Esophagus squamous epithelium (tissue), 5 donors: ENCODE data around the gene SLC25A47. TPM values are rescaled to one million over a fixed set of nuclear protein-coding genes. Genes with fewer than 3 reads are reported as not detected.
"Not testable (repeated sequence)": the region's sequence is repeated elsewhere in the genome, so short reads cannot be mapped to it uniquely, and the experiment has no call there.

ENCODE experiments used
- DNase-seq: peaks from one replicate; lab custom pipeline; 2025; lab: John Stamatoyannopoulos, UW
- H3K27ac ChIP-seq, 4 donors: fragments of 200-600 bp; sonication (generic); one replicate each; pipeline ENCODE4 v1.5.1; 2016 to 2019; ENCODE audit warnings: mild to moderate bottlenecking in 1 of 4
- H3K27me3 ChIP-seq, 4 donors: fragments of 200-600 bp; sonication (generic); 1 replicate in 3 of 4; 2 replicates in 1 of 4; pipeline versions ENCODE4 v1.5.1 to v1.6.0; 2017 to 2021; ENCODE audit warnings: antibody characterized with exemption in 1 of 4
- H3K36me3 ChIP-seq, 3 donors: fragments of 200-600 bp; sonication (generic); one replicate each; pipeline ENCODE4 v1.5.1; 2016 to 2019
- H3K4me1 ChIP-seq, 3 donors: fragments of 200-600 bp; sonication (generic); one replicate each; pipeline ENCODE4 v1.5.1; 2017 to 2019
- H3K4me3 ChIP-seq, 4 donors: fragments of 200-600 bp; sonication (generic); 1 replicate in 3 of 4; 2 replicates in 1 of 4; pipeline ENCODE4 v1.5.1; 2016 to 2019; ENCODE audit warnings: mild to moderate bottlenecking in 2 of 4, moderate library complexity in 1 of 4
- H3K9me3 ChIP-seq, 3 donors: fragments of 200-600 bp; sonication (generic); one replicate each; pipeline ENCODE4 v1.5.1; 2016 to 2019
- CTCF ChIP-seq, 6 experiments: fragments of 450-650 bp in 4 of 6; fragments of 200-600 bp in 2 of 6; sonication (generic) in 2 of 6; IDR thresholded peaks; one replicate each; pipeline ENCODE4 v1.5.1; 2016 to 2019; ENCODE audit warnings: antibody characterized with exemption in 6 of 6, mild to moderate bottlenecking in 4 of 6, moderate library complexity in 4 of 6
- POLR2A ChIP-seq, 4 donors: fragments of 450-650 bp; IDR thresholded peaks; one replicate each; pipeline ENCODE4 v1.6.1; 2017; ENCODE audit warnings: antibody characterized with exemption in 4 of 4, mild to moderate bottlenecking in 4 of 4, moderate library complexity in 3 of 4
- WGBS, 2 donors: methylation state at CpG; one replicate each; pipeline ENCODE4 v1.1.5; 2018; 5-methylcytosine and 5-hydroxymethylcytosine counted together
- intact Hi-C: fragments of 100-400 bp; cut with DNase I; formaldehyde crosslinking; loops from one replicate; pipeline ENCODE4 v1.15.0; 2022
- total RNA-seq, 4 donors: library from RNA; depleted of rRNA; stranded (reverse); fragments of >200 nt; gene quantifications; one replicate each; pipeline ENCODE4 v1.1.0, GENCODE V29; 2016
- donor health status: DM: yes; HTN: yes; CAD: no.

The SLC25A47 gene
- total RNA-seq, 4 donors from 2014 or later, result not detected

GRCh38 chr14:100287202-100287997 is 35.7 kb upstream of the SLC25A47 start:
- DNase-seq, result no peak
- H3K36me3 ChIP-seq, result peaks cover 6 to 40% (median 20%) of the 10 kb centered on the region in 3 donors
- peaks cover 7 to 55% (median 26%) of the 10 kb centered on the region in 3 donors for H3K4me1 ChIP-seq
- intact Hi-C loops, result no loop called here
- no peaks in the 10 kb centered on the region for H3K9me3 ChIP-seq
- 75 to 82% methylated on average over 8 to 10 of the region's 12 CpGs for WGBS, 2 donors
- no peaks in the 10 kb centered on the region for H3K27me3 ChIP-seq
- TF ChIP-seq CTCF (IDR thresholded peaks at IDR 0.05) (no peak), POLR2A (IDR thresholded peaks at IDR 0.05) (no peak)
- H3K4me3 ChIP-seq, result no peak overlapping the region
- no peak overlapping the region for H3K27ac ChIP-seq

GRCh38 chr14:100287998-100288295 is 35.2 kb upstream of the SLC25A47 start:
- intact Hi-C loops, H3K4me3 ChIP-seq: not testable (repeated sequence)

GRCh38 chr14:100288382-100289185 is 34.6 kb upstream of the SLC25A47 start:
- WGBS, 2 donors, result 74 to 77% methylated on average over 9 to 12 of the region's 12 CpGs
- Histone ChIP-seq H3K27ac (no peak overlapping the region), H3K27me3 (no peaks in the 10 kb centered on the region), H3K4me3 (no peak overlapping the region), H3K9me3 (no peaks in the 10 kb centered on the region), H3K4me1 (peaks cover 7 to 43% (median 15%) of the 10 kb centered on the region in 3 donors), H3K36me3 (peaks cover 6 to 51% (median 25%) of the 10 kb centered on the region in 3 donors)
- intact Hi-C loops, result no loop called here
- DNase-seq, result no peak
- no peak for TF ChIP-seq CTCF (IDR thresholded peaks at IDR 0.05)
- no peak for TF ChIP-seq POLR2A (IDR thresholded peaks at IDR 0.05)

More at GRCh38 chr14:100287998-100288295, 35.2 kb upstream of the SLC25A47 start:
- DNase-seq, H3K27me3 ChIP-seq, H3K9me3 ChIP-seq, H3K27ac ChIP-seq: not testable (repeated sequence)
- peaks cover 6 to 46% (median 25%) of the 10 kb centered on the region in 3 donors for H3K36me3 ChIP-seq
- WGBS, 2 donors, result 72 to 100% methylated on average over 1 to 6 of the region's 8 CpGs
- peaks cover 7 to 50% (median 21%) of the 10 kb centered on the region in 3 donors for H3K4me1 ChIP-seq

GRCh38 chr14:100289916-100290606 is 33.1 kb upstream of the SLC25A47 start:
- Histone ChIP-seq H3K4me3 (no peak overlapping the region), H3K9me3 (no peaks in the 10 kb centered on the region), H3K36me3 (peaks cover 6 to 64% (median 25%) of the 10 kb centered on the region in 3 donors), H3K4me1 (peaks cover 1 to 29% (median 4%) of the 10 kb centered on the region in 3 donors), H3K27me3 (no peaks in the 10 kb centered on the region), H3K27ac (no peak overlapping the region)
- 62 to 89% methylated on average over 3 to 5 of the region's 9 CpGs for WGBS, 2 donors
- no peak for DNase-seq
- intact Hi-C loops, result no loop called here
- no peak for TF ChIP-seq CTCF (IDR thresholded peaks at IDR 0.05)
- TF ChIP-seq POLR2A (IDR thresholded peaks at IDR 0.05), result no peak

GRCh38 chr14:100290607-100291304 is 32.4 kb upstream of the SLC25A47 start:
- Histone ChIP-seq H3K36me3 (peaks cover 6 to 71% (median 25%) of the 10 kb centered on the region in 3 donors), H3K4me1 (peaks cover 0 to 24% (median 2%) of the 10 kb centered on the region in 3 donors), H3K27ac (no peak overlapping the region), H3K9me3 (no peaks in the 10 kb centered on the region), H3K27me3 (no peaks in the 10 kb centered on the region), H3K4me3 (no peak overlapping the region)
- intact Hi-C loops, result no loop called here
- 80 to 88% methylated on average over 2 to 8 of the region's 12 CpGs for whole genome bisulfite sequencing, 2 donors
- TF ChIP-seq POLR2A (IDR thresholded peaks at IDR 0.05) (no peak), CTCF (IDR thresholded peaks at IDR 0.05) (no peak)
- DNase-seq, result no peak
